HCT116 (cell line): ENCODE data around the gene ERVFRD-1. TPM values are rescaled to one million over a fixed set of nuclear protein-coding genes. Genes with fewer than 3 reads are reported as not detected.

Experiments
- ATAC-seq: fragments of 200-7000 bp; cut with Tn5 transposase; 2 replicates; pipeline ENCODE4 v1.9.1; 2020; ENCODE audit warnings: mild to moderate bottlenecking, moderate library complexity
- BruUV-seq: library from RNA; stranded (reverse); fragments of 400-500 nt; replicated peaks from 2 replicates; lab custom pipeline; 2021; lab: Mats Ljungman, UMichigan
- CTCF ChIA-PET: fragments of 300-600 bp; sonication (Branson Sonifier 250); formaldehyde crosslinking; loops from one replicate; lab custom pipeline; 2021; ENCODE audit warnings: antibody characterized with exemption; lab: Charles Lee
- POLR2A ChIA-PET: fragments of 300-600, 350-600 bp; sonication (Branson Sonifier 250); formaldehyde crosslinking; loops from one replicate; lab custom pipeline; 2021; ENCODE audit warnings: antibody characterized with exemption; lab: Charles Lee
- RAD21 ChIA-PET, 2 experiments: fragments of 300-600 bp; sonication (Branson Sonifier 250); formaldehyde crosslinking; loops; one replicate each; lab custom pipeline; 2023; ENCODE audit warnings: low total read pairs in 2 of 2; ENCODE audit not compliant: uncharacterized antibody in 2 of 2, unreplicated experiment in 2 of 2, low non-redundant PET in 1 of 2; lab: Charles Lee
- DNase-seq: peaks from one replicate; pipeline ENCODE4 v3.0.0-alpha.2; 2010; ENCODE audit warnings: low read depth, low spot score
- H2AFZ ChIP-seq: fragments of 200-600 bp; shearing (Covaris generic), sonication (generic); 2 replicates; pipeline ENCODE4 v1.6.1; 2017; ENCODE audit warnings: low read depth, mixed run types, mixed read lengths, antibody characterized with exemption, low read length; ENCODE audit not compliant: poor library complexity, severe bottlenecking
- H3K27ac ChIP-seq: 2 replicates; pipeline ENCODE4 v1.5.1; 2012; ENCODE audit warnings: low read depth, low read length
- H3K27me3 ChIP-seq: fragments of 200-600 bp; sonication (generic); 2 replicates; pipeline ENCODE4 v1.6.1; 2016; ENCODE audit warnings: mixed run types, low read length, mixed read lengths; ENCODE audit not compliant: insufficient read depth
- H3K36me3 ChIP-seq, 2 experiments: fragments of 200-500 bp in 1 of 2; fragments of 200-600 bp in 1 of 2; sonication (Bioruptor generic) in 1 of 2; sonication (generic) in 1 of 2; 2 replicates each; pipeline versions ENCODE4 v1.5.1 to v1.6.1; 2014 to 2016; ENCODE audit warnings: low read length in 2 of 2, inconsistent platforms in 1 of 2, mixed read lengths in 1 of 2, mixed run types in 1 of 2; ENCODE audit not compliant: insufficient read depth in 2 of 2, control insufficient read depth in 1 of 2
- H3K4me1 ChIP-seq, 2 experiments: fragments of 200-600 bp in 1 of 2; sonication (generic) in 1 of 2; 2 replicates each; pipeline versions ENCODE4 v1.5.1 to v1.6.1; 2012 to 2017; ENCODE audit warnings: low read length in 2 of 2, inconsistent platforms in 1 of 2, mild to moderate bottlenecking in 1 of 2, mixed read lengths in 1 of 2, mixed run types in 1 of 2, moderate library complexity in 1 of 2; ENCODE audit not compliant: insufficient read depth in 2 of 2, control insufficient read depth in 1 of 2
- H3K4me2 ChIP-seq: fragments of 200-600 bp; sonication (generic); 2 replicates; pipeline ENCODE4 v1.6.1; 2017; ENCODE audit warnings: mixed run types, low read length, mixed read lengths
- H3K4me3 ChIP-seq, 2 experiments: fragments of 200-600 bp in 1 of 2; sonication (generic) in 1 of 2; replicated peaks in 1 of 2; 2 replicates each; pipeline ENCODE4 v1.5.1; 2011 to 2016; ENCODE audit warnings: low read length in 2 of 2, control low read depth in 1 of 2, low read depth in 1 of 2, mild to moderate bottlenecking in 1 of 2, mixed read lengths in 1 of 2, mixed run types in 1 of 2
- H3K79me2 ChIP-seq: fragments of 200-600 bp; sonication (generic); 2 replicates; pipeline ENCODE4 v1.6.1; 2017; ENCODE audit warnings: mild to moderate bottlenecking, mixed run types, low read length, moderate library complexity, mixed read lengths; ENCODE audit not compliant: insufficient read depth
- H3K9ac ChIP-seq: fragments of 200-600 bp; sonication (generic); 2 replicates; pipeline ENCODE4 v1.6.1; 2016; ENCODE audit warnings: low read length, mixed read lengths
- H3K9me2 ChIP-seq: fragments of 200-600 bp; sonication (generic), shearing (Covaris generic); 2 replicates; pipeline ENCODE4 v1.6.1; 2017; ENCODE audit warnings: mixed run types, mild to moderate bottlenecking, moderate library complexity; ENCODE audit not compliant: insufficient read depth
- H3K9me3 ChIP-seq, 2 experiments: fragments of 200-500 bp in 1 of 2; fragments of 200-600 bp in 1 of 2; sonication (Bioruptor generic) in 1 of 2; sonication (generic) in 1 of 2; 2 replicates each; pipeline ENCODE4 v1.6.1; 2014 to 2017; ENCODE audit warnings: low read length in 2 of 2, mixed read lengths in 2 of 2, inconsistent platforms in 1 of 2, low read depth in 1 of 2, mild to moderate bottlenecking in 1 of 2, mixed run types in 1 of 2, moderate library complexity in 1 of 2; ENCODE audit not compliant: control insufficient read depth in 1 of 2, insufficient read depth in 1 of 2
- H4K20me1 ChIP-seq: fragments of 200-600 bp; sonication (generic), shearing (Covaris generic); 2 replicates; pipeline ENCODE4 v1.6.1; 2017; ENCODE audit warnings: mixed run types, mild to moderate bottlenecking, moderate library complexity; ENCODE audit not compliant: insufficient read depth
- CBX3 ChIP-seq: IDR thresholded peaks from 2 replicates; pipeline ENCODE4 v1.6.1; 2012; ENCODE audit warnings: low read depth
- EZH2 ChIP-seq: fragments of 200-600 bp; sonication (generic); IDR thresholded peaks from 2 replicates; pipeline ENCODE4 v1.6.1; 2017; ENCODE audit warnings: antibody characterized with exemption, mixed run types
- SIN3A ChIP-seq: IDR thresholded peaks from 2 replicates; pipeline ENCODE4 v1.6.1; 2012; ENCODE audit warnings: low read depth
- SP1 ChIP-seq: IDR thresholded peaks from 2 replicates; pipeline ENCODE4 v1.6.1; 2012; ENCODE audit warnings: low read depth
- ZFX ChIP-seq: fragments of 450-650 bp; IDR thresholded peaks from 2 replicates; pipeline ENCODE4 v1.6.1; 2017
- intact Hi-C: fragments of 100-400 bp; cut with micrococcal nuclease; formaldehyde crosslinking; loops from 2 replicates; pipeline ENCODE4 v1.10.0; 2022
- total RNA-seq: library from RNA; stranded (reverse); gene quantifications from one replicate; pipeline ENCODE4 v1.2.1, GENCODE V29; 2021; ENCODE audit not compliant: unreplicated experiment
- TF ChIP-seq, protein P1 (sequence below): IDR thresholded peaks from 2 replicates; pipeline ENCODE4 v1.6.1; 2011; ENCODE audit warnings: mild to moderate bottlenecking, low read length, moderate library complexity; ENCODE audit not compliant: insufficient replicate concordance; ENCODE audit errors: extremely low read depth

Gene ERVFRD-1
- total RNA-seq, 1 experiment from 2014 or later: not detected

DNA sequence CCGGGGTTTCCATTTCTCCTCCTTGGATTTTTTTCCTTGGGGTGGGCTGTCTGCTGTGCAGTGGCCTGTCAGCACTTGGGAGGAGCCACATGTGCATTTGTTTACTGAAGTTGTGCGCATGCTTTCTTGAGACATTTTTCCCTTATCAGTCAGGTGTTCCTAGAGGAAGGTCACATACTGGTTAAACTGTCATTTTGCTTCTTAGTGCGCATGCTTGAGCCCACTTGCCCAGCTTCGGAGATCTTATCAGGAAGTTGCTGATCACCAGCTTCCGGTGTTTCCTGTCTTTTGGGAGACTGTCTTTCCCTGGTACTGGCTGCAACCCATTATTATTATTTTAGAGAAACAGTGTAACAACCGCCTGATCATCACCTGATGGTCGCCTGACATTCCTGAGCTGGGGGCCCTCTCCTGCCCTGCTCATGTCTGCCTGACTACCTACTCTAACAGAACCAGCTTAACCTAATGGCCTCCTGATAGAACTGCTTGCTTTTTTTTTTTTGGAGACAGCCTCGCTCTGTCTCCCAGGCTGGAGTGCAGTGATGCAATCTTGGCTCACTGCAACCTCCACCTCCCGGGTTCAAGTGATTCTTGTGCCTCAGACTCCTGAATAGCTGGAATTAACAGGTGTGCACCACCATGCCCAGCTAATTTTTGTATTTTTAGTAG is 378 bp upstream of the ERVFRD-1 start (continued):
- TF ChIP-seq, protein P1, sequence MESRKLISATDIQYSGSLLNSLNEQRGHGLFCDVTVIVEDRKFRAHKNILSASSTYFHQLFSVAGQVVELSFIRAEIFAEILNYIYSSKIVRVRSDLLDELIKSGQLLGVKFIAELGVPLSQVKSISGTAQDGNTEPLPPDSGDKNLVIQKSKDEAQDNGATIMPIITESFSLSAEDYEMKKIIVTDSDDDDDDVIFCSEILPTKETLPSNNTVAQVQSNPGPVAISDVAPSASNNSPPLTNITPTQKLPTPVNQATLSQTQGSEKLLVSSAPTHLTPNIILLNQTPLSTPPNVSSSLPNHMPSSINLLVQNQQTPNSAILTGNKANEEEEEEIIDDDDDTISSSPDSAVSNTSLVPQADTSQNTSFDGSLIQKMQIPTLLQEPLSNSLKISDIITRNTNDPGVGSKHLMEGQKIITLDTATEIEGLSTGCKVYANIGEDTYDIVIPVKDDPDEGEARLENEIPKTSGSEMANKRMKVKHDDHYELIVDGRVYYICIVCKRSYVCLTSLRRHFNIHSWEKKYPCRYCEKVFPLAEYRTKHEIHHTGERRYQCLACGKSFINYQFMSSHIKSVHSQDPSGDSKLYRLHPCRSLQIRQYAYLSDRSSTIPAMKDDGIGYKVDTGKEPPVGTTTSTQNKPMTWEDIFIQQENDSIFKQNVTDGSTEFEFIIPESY: no peak
- TF ChIP-seq SIN3A: no peak

DNA sequence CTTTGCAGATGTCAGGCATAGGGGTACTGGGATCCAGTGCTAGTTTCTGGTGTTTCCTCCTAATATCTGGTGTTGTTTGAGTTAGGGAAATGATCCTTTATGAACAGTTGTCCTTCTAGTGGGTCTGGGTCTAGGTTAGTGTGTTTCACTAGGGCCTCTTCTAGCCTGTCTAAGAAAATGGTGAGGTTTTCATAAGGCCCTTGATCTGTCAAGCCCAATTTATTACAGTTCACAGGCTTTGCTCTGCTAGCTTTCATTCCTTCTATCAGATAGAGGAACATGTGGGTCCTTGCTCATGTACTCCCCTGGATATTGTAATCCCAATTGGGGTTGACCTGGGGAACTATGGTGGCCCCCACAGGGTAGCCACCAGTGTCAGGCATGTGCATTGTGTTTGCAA is 2.8 kb downstream of the ERVFRD-1 start:
- no peaks in the 10 kb centered on the region for H3K27me3 ChIP-seq
- no peak overlapping the region for H3K4me3 ChIP-seq
- no peak for TF ChIP-seq CBX3
- TF ChIP-seq EZH2: no peak
- TF ChIP-seq ZFX: no peak
- TF ChIP-seq SP1: no peak
- TF ChIP-seq, all 23 proteins: peak for 0
- no peak overlapping the region for H3K27ac ChIP-seq
- BruUV-seq: no TSS peak
- no peaks in the 10 kb centered on the region for H4K20me1 ChIP-seq
- ChIA-PET POLR2A (no interaction called here), RAD21 (no interaction called here), CTCF (no interaction called here)
- no peak for ATAC-seq
- H3K9me3 ChIP-seq: no peaks in the 10 kb centered on the region
- no peak overlapping the region for H3K9ac ChIP-seq
- no peak for DNase-seq
- H3K4me2 ChIP-seq: no peak overlapping the region
- H3K9me2 ChIP-seq: no peaks in the 10 kb centered on the region
- no peaks in the 10 kb centered on the region for H3K36me3 ChIP-seq
- no peak overlapping the region for H2AFZ ChIP-seq
- peaks cover 97% of the 10 kb centered on the region for H3K79me2 ChIP-seq
- intact Hi-C loops: no loop called here
- no peaks in the 10 kb centered on the region for H3K4me1 ChIP-seq
